ENCODE data around the gene HAUS7. TPM values are rescaled to one million over a fixed set of nuclear protein-coding genes. Genes with fewer than 3 reads are reported as not detected.

The HAUS7 gene
- total RNA-seq, 1 experiment from 2014 or later = 46.5 TPM

GRCh38 chrX:153445106-153445855, 25.1 kb downstream of the HAUS7 start:
- TF ChIP-seq ETV6 (CRISPR knock-in tag; IDR thresholded peaks at IDR 0.05) = no peak
- no peak for TF ChIP-seq SMAD4 (CRISPR knock-in tag; IDR thresholded peaks at IDR 0.05)
- no peak for TF ChIP-seq NFYB (CRISPR knock-in tag; conservative IDR thresholded peaks at IDR 0.05; ENCODE audit: low read depth)
- TF ChIP-seq ATF2 (CRISPR knock-in tag; IDR thresholded peaks at IDR 0.05; ENCODE audit: borderline replicate concordance, low read depth) = no peak
- no peak for TF ChIP-seq ZNF532 (CRISPR knock-in tag; IDR thresholded peaks at IDR 0.05; ENCODE audit: borderline replicate concordance)
- no peak for TF ChIP-seq ZNF219 (CRISPR knock-in tag; IDR thresholded peaks at IDR 0.05; ENCODE audit: borderline replicate concordance)
- no peak for TF ChIP-seq TP53 (CRISPR knock-in tag; IDR thresholded peaks at IDR 0.05)
- TF ChIP-seq PRDM15 (CRISPR knock-in tag; IDR thresholded peaks at IDR 0.05) = no peak
- TF ChIP-seq CREB1 (CRISPR knock-in tag; IDR thresholded peaks at IDR 0.05) = no peak
- no peak for TF ChIP-seq GABPB1 (CRISPR knock-in tag; IDR thresholded peaks at IDR 0.05)
- TF ChIP-seq NR1H2 (CRISPR knock-in tag; IDR thresholded peaks at IDR 0.05) = no peak
- TF ChIP-seq ATF6 (CRISPR knock-in tag; IDR thresholded peaks at IDR 0.05) = no peak
- no peak for TF ChIP-seq MYBL2 (CRISPR knock-in tag; IDR thresholded peaks at IDR 0.05)
- no peak for TF ChIP-seq NFE2L1 (CRISPR knock-in tag; IDR thresholded peaks at IDR 0.05)
- ChIA-PET POLR2A (no interaction called here), CTCF (interaction anchor here (1.3 to 1.7 kb wide), 2 partner anchors 16 to 25 kb away, joined by 4 to 7 read pairs; partner anchors contain the start of gene HAUS7)
- Mint-ChIP-seq H3K4me1 (no peaks in the 10 kb centered on the region), H3K27me3 (ENCODE audit: low read depth) (no peaks in the 10 kb centered on the region; the same call in 1 of the 2 replicates), H3K4me3 (no peak overlapping the region), H3K9me3 (no peaks in the 10 kb centered on the region), H3K27ac (no peak overlapping the region), H3K36me3 (no peaks in the 10 kb centered on the region)
- ATAC-seq = no peak
- DNase-seq (ENCODE audit: low spot score) = no peak

Data from WTC11 (cell line).